ENCODE results near the gene LTV1.
A peak's percentile ranks its signal among the peaks of the same experiment; 100 is the strongest.
"Not testable (repeated sequence)": the region's sequence is repeated elsewhere in the genome, so short reads cannot be mapped to it uniquely, and the experiment has no call there.

Gene LTV1

GRCh38 chr6:143842902-143843676, at the start of gene LTV1:
TSS of gene LTV1 (plus strand) at chr6:143843338. CDS start at chr6:143843478, 140 bp downstream.
- Histone ChIP-seq H3K4me3 (ENCODE audit: insufficient read depth, low read length, poor library complexity, severe bottlenecking) (peak within 1 kb of the TSS; percentile 74), H3K79me2 (ENCODE audit: insufficient read depth, low read length) (peaks cover 28% of the 10 kb centered on the region), H3F3A (ENCODE audit: insufficient read depth) (no peaks in the 10 kb centered on the region), H3K9ac (ENCODE audit: low read length) (peak within 1 kb of the TSS; percentile 78), H3K9me2 (replicated peaks; ENCODE audit: insufficient read depth, low read length) (no peaks in the 10 kb centered on the region), H3K36me3 (ENCODE audit: low read length) (peaks cover 25% of the 10 kb centered on the region), H3K4me2 (ENCODE audit: low read depth, low read length, poor library complexity, severe bottlenecking) (peak within 1 kb of the TSS; percentile 67), H3K27ac (ENCODE audit: low read depth, low read length) (peak within 1 kb of the TSS; percentile 28), H3K9me3 (ENCODE audit: insufficient read depth, low read length) (no peaks in the 10 kb centered on the region), H3K27me3 (ENCODE audit: low read length) (no peaks in the 10 kb centered on the region), H2AFZ (ENCODE audit: low read depth, low read length, severe bottlenecking) (peak within 1 kb of the TSS; percentile 87), H4K20me1 (ENCODE audit: low read depth, low read length) (no peaks in the 10 kb centered on the region)
- no peak for TF ChIP-seq CTCF (IDR thresholded peaks at IDR 0.05; ENCODE audit: insufficient read depth, low read length, poor library complexity, severe bottlenecking)

GRCh38 chr6:143796551-143796950, 46.6 kb upstream of the LTV1 start:
- H4K20me1 ChIP-seq (ENCODE audit: low read depth, low read length); H3K79me2 ChIP-seq (ENCODE audit: insufficient read depth, low read length); H2AFZ ChIP-seq (ENCODE audit: low read depth, low read length, severe bottlenecking); H3F3A ChIP-seq (ENCODE audit: insufficient read depth); H3K27me3 ChIP-seq (ENCODE audit: low read length); H3K4me2 ChIP-seq (ENCODE audit: low read depth, low read length, poor library complexity, severe bottlenecking); H3K4me3 ChIP-seq (ENCODE audit: insufficient read depth, low read length, poor library complexity, severe bottlenecking); H3K9me2 ChIP-seq (replicated peaks; ENCODE audit: insufficient read depth, low read length); H3K9me3 ChIP-seq (ENCODE audit: insufficient read depth, low read length); H3K36me3 ChIP-seq (ENCODE audit: low read length); H3K9ac ChIP-seq (ENCODE audit: low read length); H3K27ac ChIP-seq (ENCODE audit: low read depth, low read length): not testable (repeated sequence)

- H3K9me3 ChIP-seq (ENCODE audit: insufficient read depth, low read length); H3K4me2 ChIP-seq (ENCODE audit: low read depth, low read length, poor library complexity, severe bottlenecking); H3K36me3 ChIP-seq (ENCODE audit: low read length); H3K79me2 ChIP-seq (ENCODE audit: insufficient read depth, low read length); H3K9ac ChIP-seq (ENCODE audit: low read length); H3K27me3 ChIP-seq (ENCODE audit: low read length); H3K4me3 ChIP-seq (ENCODE audit: insufficient read depth, low read length, poor library complexity, severe bottlenecking); H2AFZ ChIP-seq (ENCODE audit: low read depth, low read length, severe bottlenecking); H3F3A ChIP-seq (ENCODE audit: insufficient read depth); H3K27ac ChIP-seq (ENCODE audit: low read depth, low read length); H4K20me1 ChIP-seq (ENCODE audit: low read depth, low read length); H3K9me2 ChIP-seq (replicated peaks; ENCODE audit: insufficient read depth, low read length): not testable (repeated sequence)
Measured at GRCh38 chr6:143798487-143798886, 44.7 kb upstream of the LTV1 start.

- Histone ChIP-seq H3K27ac (ENCODE audit: low read depth, low read length) (no peak overlapping the region), H3K9me2 (replicated peaks; ENCODE audit: insufficient read depth, low read length) (no peaks in the 10 kb centered on the region), H3K79me2 (ENCODE audit: insufficient read depth, low read length) (no peaks in the 10 kb centered on the region), H4K20me1 (ENCODE audit: low read depth, low read length) (no peaks in the 10 kb centered on the region), H3K27me3 (ENCODE audit: low read length) (no peaks in the 10 kb centered on the region), H3F3A (ENCODE audit: insufficient read depth) (no peaks in the 10 kb centered on the region), H3K4me2 (ENCODE audit: low read depth, low read length, poor library complexity, severe bottlenecking) (no peak overlapping the region), H3K9ac (ENCODE audit: low read length) (no peak overlapping the region), H3K36me3 (ENCODE audit: low read length) (no peaks in the 10 kb centered on the region), H3K9me3 (ENCODE audit: insufficient read depth, low read length) (no peaks in the 10 kb centered on the region), H2AFZ (ENCODE audit: low read depth, low read length, severe bottlenecking) (no peak overlapping the region), H3K4me3 (ENCODE audit: insufficient read depth, low read length, poor library complexity, severe bottlenecking) (no peak overlapping the region)
- no peak for TF ChIP-seq CTCF (IDR thresholded peaks at IDR 0.05; ENCODE audit: insufficient read depth, low read length, poor library complexity, severe bottlenecking)
- no peak for TF ChIP-seq EZH2phosphoT487 (conservative IDR thresholded peaks at IDR 0.05; ENCODE audit: low read length)
Measured at GRCh38 chr6:143802833-143803565, 40.1 kb upstream of the LTV1 start.

Data from SU-DHL-6 (cell line).